HepG2 (cell line): ENCODE results near the gene AGPAT2. TPM values are rescaled to one million over a fixed set of nuclear protein-coding genes. Genes with fewer than 3 reads are reported as not detected.

Experiments used
- ATAC-seq: fragments of 200-7000 bp; cut with Tn5 transposase; 3 replicates; pipeline ENCODE4 v1.9.1; 2020; ENCODE audit warnings: mild to moderate bottlenecking, moderate library complexity
- BruUV-seq: library from RNA; stranded (reverse); fragments of 400-500 nt; replicated peaks from 2 replicates; lab custom pipeline; 2021; lab: Mats Ljungman, UMichigan
- CTCF ChIA-PET: fragments of 300-600 bp; formaldehyde crosslinking; extraction: SDS; loops from one replicate; lab custom pipeline; 2021; ENCODE audit warnings: low total read pairs, inconsistent platforms, low intra/inter-chr PET ratio; lab: Yijun Ruan, JAX
- POLR2A ChIA-PET: fragments of 350-600 bp; sonication (Branson Sonifier 250); formaldehyde crosslinking; loops from one replicate; lab custom pipeline; 2020; ENCODE audit warnings: antibody characterized with exemption, inconsistent platforms; lab: Yijun Ruan, JAX
- DNase-seq: peaks from one replicate; pipeline ENCODE4 v3.0.0-alpha.2; 2015; ENCODE audit warnings: low spot score
- FAIRE-seq: peaks from 3 replicates; lab custom pipeline; 2011; peaks lifted over from hg19 to GRCh38; lab: Jason Lieb, UNC
- H2AFZ ChIP-seq: one replicate; pipeline ENCODE4 v1.6.1; 2011; ENCODE audit warnings: low read length, inconsistent platforms
- H3K27ac ChIP-seq: fragments of 300-600 bp; 3 replicates; pipeline ENCODE4 v1.8.0; 2011; ENCODE audit warnings: mixed run types, mild to moderate bottlenecking, mixed read lengths, low read length, inconsistent platforms; ENCODE audit not compliant: insufficient read depth; ENCODE audit errors: extremely low read length
- H3K27me3 ChIP-seq, 2 experiments: fragments of 200-600 bp in 1 of 2; 2 replicates in 1 of 2; 3 replicates in 1 of 2; pipeline versions ENCODE4 v1.6.0 to v1.8.0; 2011; ENCODE audit warnings: low read length in 2 of 2, mild to moderate bottlenecking in 2 of 2, moderate library complexity in 2 of 2, inconsistent platforms in 1 of 2; ENCODE audit not compliant: insufficient read depth in 2 of 2, control insufficient read depth in 1 of 2
- H3K36me3 ChIP-seq, 2 experiments: fragments of 200-600 bp in 1 of 2; replicated peaks in 1 of 2; 2 replicates in 1 of 2; 3 replicates in 1 of 2; pipeline versions ENCODE4 v1.5.1 to v1.8.0; 2011; ENCODE audit warnings: low read length in 2 of 2, inconsistent platforms in 1 of 2; ENCODE audit not compliant: insufficient read depth in 2 of 2, control insufficient read depth in 1 of 2
- H3K4me1 ChIP-seq: 2 replicates; pipeline ENCODE4 v1.5.1; 2012; ENCODE audit warnings: low read length, inconsistent platforms; ENCODE audit not compliant: insufficient read depth
- H3K4me2 ChIP-seq: 2 replicates; pipeline ENCODE4 v1.6.0; 2011; ENCODE audit warnings: low read depth, low read length, inconsistent platforms
- H3K4me3 ChIP-seq, 3 experiments: fragments of 200-600 bp in 1 of 3; sonication (generic), shearing (Covaris generic) in 1 of 3; replicated peaks in 1 of 3; 2 replicates each; pipeline ENCODE4 v1.5.1; 2011 to 2016; ENCODE audit warnings: low read length in 3 of 3, inconsistent platforms in 2 of 3, low read depth in 2 of 3, mild to moderate bottlenecking in 2 of 3, control low read depth in 1 of 3, mixed read lengths in 1 of 3; ENCODE audit not compliant: insufficient read depth in 1 of 3
- H3K79me2 ChIP-seq: one replicate; pipeline ENCODE4 v1.6.1; 2011; ENCODE audit warnings: low read length, inconsistent platforms; ENCODE audit not compliant: insufficient read depth
- H3K9ac ChIP-seq: 2 replicates; pipeline ENCODE4 v1.6.0; 2011; ENCODE audit warnings: mild to moderate bottlenecking, low read depth, low read length, inconsistent platforms; ENCODE audit not compliant: insufficient read depth
- H3K9me3 ChIP-seq: 2 replicates; pipeline ENCODE4 v1.5.1; 2012; ENCODE audit warnings: mild to moderate bottlenecking, low read length
- H4K20me1 ChIP-seq: 2 replicates; pipeline ENCODE4 v1.6.0; 2011; ENCODE audit warnings: inconsistent platforms, mild to moderate bottlenecking, low read length, moderate library complexity; ENCODE audit not compliant: insufficient read depth
- FOXA1 ChIP-seq, 2 experiments: fragments of 450-650 bp in 1 of 2; sonication (generic) in 1 of 2; formaldehyde crosslinking in 1 of 2; IDR thresholded peaks; 2 replicates each; pipeline versions ENCODE4 v1.4.0 to v1.6.1; 2016 to 2020; ENCODE audit warnings: missing genetic modification reagents in 1 of 2
- NFE2L2 ChIP-seq: fragments of 150-350 bp; IDR thresholded peaks from 2 replicates; pipeline ENCODE4 v1.6.1; 2014; ENCODE audit warnings: low read length
- RARA ChIP-seq: IDR thresholded peaks from 2 replicates; pipeline ENCODE4 v1.6.1; 2016; ENCODE audit warnings: missing genetic modification reagents, missing compliant biosample characterization
- RBM39 ChIP-seq: fragments of 200-400 bp; formaldehyde crosslinking; IDR thresholded peaks from one replicate; pipeline ENCODE4 v1.6.1; 2018; ENCODE audit warnings: antibody characterized with exemption, mild to moderate bottlenecking, low read depth, low read length; ENCODE audit not compliant: poor library complexity, severe bottlenecking
- SMARCE1 ChIP-seq: fragments of 450-650 bp; IDR thresholded peaks from 2 replicates; pipeline ENCODE4 v1.6.1; 2017; ENCODE audit warnings: borderline replicate concordance
- SRSF9 ChIP-seq: fragments of 200-400 bp; formaldehyde crosslinking; IDR thresholded peaks from 2 replicates; pipeline ENCODE4 v1.6.1; 2018; ENCODE audit warnings: borderline replicate concordance, mild to moderate bottlenecking, low read depth, low read length; ENCODE audit not compliant: insufficient read depth, poor library complexity, severe bottlenecking
- XBP1 ChIP-seq: sonication (generic); formaldehyde crosslinking; IDR thresholded peaks from 2 replicates; pipeline ENCODE4 v1.5.0; 2020; ENCODE audit warnings: missing genetic modification reagents
- WGBS: methylation state at CpG from one replicate; pipeline ENCODE4 v1.1.6; 2017; ENCODE audit warnings: low lambda C conversion rate; 5-methylcytosine and 5-hydroxymethylcytosine counted together
- in situ Hi-C: cut with HindIII; loops from 2 replicates; pipeline ENCODE4 v1.10.0; 2017; ENCODE audit warnings: low pct_unique_long_range_greater_than_20kb; ENCODE audit not compliant: extremely low pct_ligation_motif_present
- intact Hi-C: fragments of 100-400 bp; cut with micrococcal nuclease; formaldehyde crosslinking; loops from one replicate; pipeline ENCODE4 v1.10.0; 2022; ENCODE audit not compliant: unreplicated experiment
- polyA plus RNA-seq, 8 experiments: library from polyadenylated mRNA; depleted of rRNA in 3 of 8; stranded (reverse) in 7 of 8; unstranded in 1 of 8; fragments of >200 nt; fragmentation: Illumina TruSeq in 4 of 8; extraction: Trizol in 4 of 8; gene quantifications; 2 replicates each; pipeline versions ENCODE4 v1.2.1 to v1.2.3, GENCODE V29; 2011 to 2016; ENCODE audit warnings: low read depth in 4 of 8, missing spikeins in 1 of 8, mixed read lengths in 1 of 8; ENCODE audit not compliant: insufficient read depth in 1 of 8
- total RNA-seq, 5 experiments: library from RNA; depleted of rRNA; stranded (reverse); fragments of >200 nt; fragmentation: Illumina TruSeq; extraction: Trizol; gene quantifications; 2 replicates each; pipeline ENCODE4 v1.2.3, GENCODE V29; 2016; ENCODE audit warnings: low read depth in 1 of 5
- TF ChIP-seq, protein P1 (sequence below): sonication (generic); formaldehyde crosslinking; IDR thresholded peaks from 2 replicates; pipeline ENCODE4 v1.8.1; 2022; ENCODE audit warnings: mild to moderate bottlenecking, missing genetic modification reagents

AGPAT2 gene
- total and polyA plus RNA-seq, 2 of the 13 experiments (the other 11 are each of a cell fraction or from before 2014, with no cell fraction given), result 3.9 to 25.8 TPM

DNA sequence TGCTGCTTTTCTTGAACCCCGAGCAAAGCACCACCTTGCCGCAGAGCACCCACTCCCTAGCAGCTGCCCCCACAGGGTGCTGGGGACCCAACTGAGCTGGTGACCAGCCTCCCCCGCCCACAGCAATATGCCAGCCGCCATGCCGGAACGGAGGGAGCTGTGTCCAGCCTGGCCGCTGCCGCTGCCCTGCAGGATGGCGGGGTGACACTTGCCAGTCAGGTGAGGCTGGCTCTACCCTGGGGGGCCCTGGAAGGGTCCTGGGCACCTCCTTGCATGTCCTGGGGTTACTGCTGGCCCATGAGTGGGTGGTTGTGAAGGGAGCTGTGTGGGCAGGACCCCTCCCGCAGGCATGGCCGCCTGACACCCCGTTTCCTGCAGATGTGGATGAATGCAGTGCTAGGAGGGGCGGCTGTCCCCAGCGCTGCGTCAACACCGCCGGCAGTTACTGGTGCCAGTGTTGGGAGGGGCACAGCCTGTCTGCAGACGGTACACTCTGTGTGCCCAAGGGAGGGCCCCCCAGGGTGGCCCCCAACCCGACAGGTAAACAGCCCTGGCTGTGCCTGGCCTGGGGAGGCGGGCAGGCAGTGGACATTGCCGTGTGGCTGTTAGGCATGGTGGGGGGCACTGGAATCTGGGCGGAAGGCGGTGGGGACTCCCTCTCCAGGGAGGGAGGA lies 17.3 kb downstream of the AGPAT2 start:
- in situ Hi-C loops, result no loop called here
- BruUV-seq, result no TSS peak
- Histone ChIP-seq H3K27me3 (peaks cover 16 to 48% of the 10 kb centered on the region in 2 experiments; a peak in 4 of 5 replicates), H2AFZ (no peak overlapping the region), H3K79me2 (no peaks in the 10 kb centered on the region), H4K20me1 (0 out of 2 replicates have a peak, but pooled peaks cover 3% of the 10 kb centered on the region), H3K4me1 (peaks cover 39% of the 10 kb centered on the region), H3K27ac (no peak overlapping the region), H3K9me3 (no peaks in the 10 kb centered on the region), H3K4me2 (no peak overlapping the region), H3K36me3 (no peaks in the 10 kb centered on the region), H3K4me3 (no peak overlapping the region), H3K9ac (no peak overlapping the region)
- intact Hi-C loops, result no loop called here
- TF ChIP-seq FOXA1 (IDR thresholded peaks at IDR 0.05) (no peak), FOXA1 (CRISPR knock-in tag; IDR thresholded peaks at IDR 0.05) (no peak), RBM39 (peak; percentile 8), SRSF9 (no peak), SMARCE1 (no peak), RARA (no peak), XBP1 (no peak), NFE2L2 (no peak)
- TF ChIP-seq, protein P1, sequence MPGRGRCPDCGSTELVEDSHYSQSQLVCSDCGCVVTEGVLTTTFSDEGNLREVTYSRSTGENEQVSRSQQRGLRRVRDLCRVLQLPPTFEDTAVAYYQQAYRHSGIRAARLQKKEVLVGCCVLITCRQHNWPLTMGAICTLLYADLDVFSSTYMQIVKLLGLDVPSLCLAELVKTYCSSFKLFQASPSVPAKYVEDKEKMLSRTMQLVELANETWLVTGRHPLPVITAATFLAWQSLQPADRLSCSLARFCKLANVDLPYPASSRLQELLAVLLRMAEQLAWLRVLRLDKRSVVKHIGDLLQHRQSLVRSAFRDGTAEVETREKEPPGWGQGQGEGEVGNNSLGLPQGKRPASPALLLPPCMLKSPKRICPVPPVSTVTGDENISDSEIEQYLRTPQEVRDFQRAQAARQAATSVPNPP, result no peak
- no peak for ATAC-seq
- DNase-seq, result no peak
- POLR2A ChIA-PET, result no interaction called here
- no peak for FAIRE-seq
- CTCF ChIA-PET, result no interaction called here
- 78% methylated on average over 5 of the region's 23 CpGs for WGBS
